CD4-positive, alpha-beta T cell treated with Interleukin-6 for 4 hours (primary cell): ENCODE results near the gene CHRM2.

Experiments used
- DNase-seq: peaks from one replicate; pipeline ENCODE4 v3.0.0-alpha.2; 2020; ENCODE audit warnings: mixed read lengths

The CHRM2 gene

DNA sequence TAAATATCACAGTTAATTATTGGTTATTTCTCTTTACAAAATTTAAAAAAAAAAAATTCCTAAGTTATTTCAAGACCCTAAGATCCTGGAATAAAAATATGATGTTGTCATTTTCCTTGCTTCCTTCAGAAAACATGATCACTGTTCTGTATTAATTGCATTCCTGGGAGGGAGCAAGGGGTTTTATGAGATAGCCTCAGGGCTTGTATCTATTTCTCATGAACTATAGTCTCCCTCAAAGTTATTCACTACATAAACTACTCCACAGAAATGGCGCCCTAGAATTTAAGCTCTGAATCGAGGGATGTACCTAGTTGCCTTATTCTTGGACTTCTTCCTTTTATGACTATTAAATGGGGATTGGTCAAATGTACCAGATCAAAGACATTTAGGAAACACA lies 170.3 kb downstream of the CHRM2 start:
- no peak for DNase-seq

DNA sequence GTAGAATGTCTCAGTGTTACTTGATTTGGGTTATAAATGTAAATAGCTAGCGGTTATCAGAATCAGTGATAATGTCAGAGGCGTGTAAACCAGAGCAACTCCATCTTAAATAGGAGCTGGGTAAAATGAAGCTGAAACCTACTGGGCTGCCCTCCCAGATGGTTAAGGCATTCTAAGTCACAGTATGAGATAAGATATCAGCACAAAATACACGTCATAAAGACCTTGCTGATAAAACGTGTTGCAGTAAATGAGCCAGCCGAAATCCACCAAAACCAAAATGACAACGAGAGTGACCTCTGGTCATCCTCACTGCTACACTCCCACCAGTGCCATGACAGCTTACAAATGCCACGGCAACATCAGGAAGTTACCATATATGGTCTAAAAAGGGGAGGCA lies 172.3 kb downstream of the CHRM2 start:
- DNase-seq: no peak

DNA sequence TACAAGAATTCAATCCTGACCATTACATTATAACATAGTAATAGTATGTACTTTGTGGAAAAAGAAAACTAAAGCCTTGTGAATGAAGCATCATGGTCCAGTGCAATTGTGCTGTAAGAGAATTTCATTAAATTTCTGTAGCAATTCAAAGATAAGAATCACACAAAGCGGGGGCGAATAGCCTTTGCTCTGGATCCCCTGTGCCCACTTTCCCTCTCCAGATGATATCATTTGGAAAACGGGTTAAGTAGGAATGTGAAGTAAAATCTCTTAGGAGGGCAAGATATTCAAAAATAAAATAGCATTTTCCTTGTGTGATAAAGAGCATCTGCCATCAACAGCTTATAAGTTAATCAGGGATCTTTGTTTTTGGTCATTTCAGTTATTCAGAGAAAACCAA lies 177.1 kb downstream of the CHRM2 start:
- DNase-seq: no peak

DNA sequence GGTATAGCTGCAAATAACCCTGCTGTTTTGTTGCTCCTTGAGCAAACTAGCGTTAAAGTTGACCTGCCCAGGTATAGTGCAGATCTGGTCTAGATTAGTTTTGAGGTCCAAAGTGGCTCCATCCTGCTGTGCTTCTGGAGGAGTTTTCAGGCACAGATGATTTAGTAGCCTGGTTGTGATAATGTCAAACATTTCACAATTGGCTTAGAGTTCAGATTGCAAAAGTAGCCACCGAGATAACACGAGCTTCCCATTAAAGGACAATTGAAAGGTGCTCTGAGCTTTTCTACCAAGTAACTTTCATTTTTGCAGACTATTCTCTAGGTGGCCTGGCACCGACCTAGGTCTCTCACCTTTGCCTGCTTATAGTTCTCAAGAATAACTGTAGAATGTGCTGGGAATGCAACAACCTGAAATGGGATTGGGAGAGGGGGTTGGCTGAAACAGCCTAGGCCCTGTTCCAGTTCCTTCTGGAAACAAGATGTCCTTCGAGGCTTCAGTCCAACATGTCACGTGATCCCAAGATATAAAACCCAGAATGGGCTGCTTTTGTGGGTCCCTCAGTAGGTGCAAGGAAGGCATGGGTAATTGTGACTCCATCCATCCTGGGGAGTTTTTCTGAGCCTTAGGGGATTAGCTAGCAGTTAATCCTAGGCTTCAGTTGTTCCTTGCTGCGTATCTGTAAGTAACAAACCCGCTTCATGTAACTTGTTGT lies 201.0 kb downstream of the CHRM2 start:
- no peak for DNase-seq
